HL-60/S4 treated with phorbol 12-myristate 13-acetate at 8.2 ng/mL for 4 days and 3 days (cell line): Measurements from ENCODE around the gene CD46.

Experiments used
- in situ Hi-C: fragments of 300-500 bp; cut with MboI; formaldehyde crosslinking; loops from 2 replicates; pipeline ENCODE4 v1.15.0; 2022; ENCODE audit warnings: low sequenced_read_pairs

Gene CD46

DNA sequence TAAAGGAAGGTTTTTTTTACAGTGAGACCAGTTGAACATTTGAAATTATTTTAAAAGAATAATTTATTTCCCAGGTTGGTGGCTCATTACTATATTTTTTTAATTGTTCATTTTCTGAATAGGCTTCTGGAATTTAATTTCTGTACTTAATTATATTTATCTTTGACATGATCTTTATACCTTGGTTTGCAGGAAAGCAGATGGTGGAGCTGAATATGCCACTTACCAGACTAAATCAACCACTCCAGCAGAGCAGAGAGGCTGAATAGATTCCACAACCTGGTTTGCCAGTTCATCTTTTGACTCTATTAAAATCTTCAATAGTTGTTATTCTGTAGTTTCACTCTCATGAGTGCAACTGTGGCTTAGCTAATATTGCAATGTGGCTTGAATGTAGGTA, 41.5 kb downstream of the CD46 start:
- in situ Hi-C loops = no loop called here

DNA sequence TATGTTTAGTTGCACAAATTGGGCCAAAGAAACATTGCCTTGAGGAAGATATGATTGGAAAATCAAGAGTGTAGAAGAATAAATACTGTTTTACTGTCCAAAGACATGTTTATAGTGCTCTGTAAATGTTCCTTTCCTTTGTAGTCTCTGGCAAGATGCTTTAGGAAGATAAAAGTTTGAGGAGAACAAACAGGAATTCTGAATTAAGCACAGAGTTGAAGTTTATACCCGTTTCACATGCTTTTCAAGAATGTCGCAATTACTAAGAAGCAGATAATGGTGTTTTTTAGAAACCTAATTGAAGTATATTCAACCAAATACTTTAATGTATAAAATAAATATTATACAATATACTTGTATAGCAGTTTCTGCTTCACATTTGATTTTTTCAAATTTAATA, 43.0 kb downstream of the CD46 start:
- in situ Hi-C loops = no loop called here

DNA sequence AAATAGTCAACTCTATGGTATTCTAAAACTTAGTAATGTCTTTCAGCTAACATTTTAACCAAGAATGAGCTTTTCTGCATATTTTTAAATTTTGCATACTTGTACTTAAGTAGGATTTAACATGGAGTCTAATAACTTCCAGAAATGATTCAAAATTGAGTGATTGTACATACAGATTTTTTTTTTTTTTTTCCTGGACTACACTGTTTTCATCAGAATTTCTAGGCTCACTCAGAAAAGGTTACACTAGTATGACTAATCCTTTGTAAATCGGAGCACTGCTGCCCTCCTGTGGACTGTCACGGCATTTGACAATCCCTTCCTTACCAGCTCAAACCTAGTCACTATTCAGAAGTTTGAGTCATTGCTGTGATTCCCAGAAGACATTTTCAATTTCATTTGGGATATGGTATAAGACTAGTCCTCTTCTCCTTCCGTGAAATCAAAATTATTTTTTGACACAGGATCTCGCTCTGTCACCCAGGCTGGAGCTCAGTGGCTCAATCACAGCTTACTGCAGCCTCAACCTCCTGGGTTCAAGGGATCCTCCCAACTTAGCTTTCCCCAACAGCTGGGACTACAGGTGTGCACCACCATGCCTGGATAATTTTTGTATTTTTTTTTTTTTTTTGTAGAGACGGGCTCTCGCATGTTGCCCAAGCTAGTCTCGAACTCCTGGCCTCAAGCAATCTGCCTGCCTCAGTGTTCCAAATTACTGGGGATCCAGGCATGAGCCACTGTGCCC, 45.5 kb downstream of the CD46 start:
- in situ Hi-C loops = no loop called here

DNA sequence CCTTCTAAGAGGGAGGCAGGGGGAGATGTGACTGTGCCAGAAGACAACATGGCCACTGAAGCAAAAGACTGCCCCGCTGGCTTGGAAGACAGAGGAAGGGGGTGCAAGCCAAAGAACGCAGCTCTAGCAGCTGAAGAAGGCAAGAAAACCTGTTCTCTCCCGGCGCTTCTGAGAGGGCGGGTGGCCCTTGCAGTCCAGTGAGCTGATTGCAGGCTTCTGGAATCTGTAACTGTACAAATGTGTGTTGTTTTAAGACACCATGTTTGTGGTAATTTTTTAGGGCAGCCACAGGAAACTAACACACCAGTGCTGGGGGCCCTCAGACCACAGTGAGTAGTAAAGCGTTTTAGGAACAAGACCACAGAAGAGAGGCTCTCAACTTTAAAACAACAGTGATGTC, 47.0 kb downstream of the CD46 start:
- in situ Hi-C loops = no loop called here

DNA sequence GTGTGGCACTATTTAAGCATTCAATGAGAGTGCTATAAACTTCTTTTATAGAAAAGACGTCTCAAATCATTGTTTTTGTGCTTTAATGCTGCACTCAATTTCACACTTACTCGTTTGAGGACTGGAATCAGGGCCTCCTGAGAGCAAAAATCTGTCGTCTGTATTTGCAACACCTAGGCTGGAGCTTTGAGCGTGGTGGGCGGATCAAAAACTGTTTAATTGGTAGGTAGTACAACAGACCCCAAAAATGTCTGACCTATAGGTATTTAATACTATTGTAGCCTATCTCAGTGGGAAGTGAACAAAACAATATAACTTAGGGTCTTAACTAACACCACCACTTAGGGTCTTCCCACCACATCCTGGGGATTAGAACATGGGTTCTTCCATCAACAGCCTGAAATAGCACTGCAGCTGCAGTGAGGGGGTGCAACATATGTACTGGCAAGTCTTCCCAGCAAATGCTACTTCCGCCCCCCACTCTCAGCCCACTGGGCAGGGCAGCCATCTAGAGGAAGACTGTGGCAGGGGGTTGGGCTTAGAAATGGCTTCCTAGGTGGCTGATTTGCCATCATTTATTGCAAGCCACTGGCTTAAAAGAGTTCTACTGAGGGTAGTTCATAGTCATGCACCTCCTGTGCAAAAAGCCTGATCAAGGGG, 48.3 kb downstream of the CD46 start:
- in situ Hi-C loops = no loop called here

DNA sequence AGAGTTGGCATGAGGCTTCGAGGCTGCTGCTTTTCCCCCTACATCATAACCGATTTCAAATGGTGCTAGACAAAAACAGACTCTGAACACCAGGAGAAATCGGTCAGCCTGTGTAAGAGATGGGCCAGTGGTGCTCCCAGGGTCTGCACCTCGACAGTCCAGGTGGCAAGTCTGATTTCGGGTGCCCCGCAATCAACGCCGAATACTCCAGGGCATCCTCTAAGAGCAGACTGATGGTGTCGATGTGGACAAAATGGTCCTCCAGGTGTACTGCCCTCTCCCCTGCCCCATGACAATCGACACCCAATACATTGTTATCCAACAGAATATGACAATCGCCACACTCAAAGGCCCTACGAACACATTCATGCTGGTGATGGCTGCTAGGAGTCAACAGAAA, 50.0 kb downstream of the CD46 start:
- in situ Hi-C loops = no loop called here

DNA sequence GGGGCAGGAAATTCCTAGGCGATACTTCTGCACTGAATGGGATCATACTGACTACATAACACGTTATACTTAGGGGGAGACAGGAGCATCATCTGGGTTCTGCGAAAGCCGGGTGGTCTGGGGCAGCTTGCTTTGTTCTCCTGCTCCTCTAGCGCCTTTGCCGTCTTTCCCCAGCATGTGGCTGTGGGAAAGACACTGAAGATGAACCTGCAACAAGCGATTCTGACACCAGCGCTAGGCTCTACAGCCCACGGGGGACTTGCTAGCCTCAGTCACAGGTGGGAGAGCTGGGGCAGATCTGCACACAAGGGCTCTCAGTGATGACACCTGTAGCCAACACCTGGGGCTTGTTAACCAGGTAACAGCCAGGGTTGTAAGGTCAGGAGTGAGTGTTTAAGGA, 51.8 kb downstream of the CD46 start:
- in situ Hi-C loops = no loop called here

DNA sequence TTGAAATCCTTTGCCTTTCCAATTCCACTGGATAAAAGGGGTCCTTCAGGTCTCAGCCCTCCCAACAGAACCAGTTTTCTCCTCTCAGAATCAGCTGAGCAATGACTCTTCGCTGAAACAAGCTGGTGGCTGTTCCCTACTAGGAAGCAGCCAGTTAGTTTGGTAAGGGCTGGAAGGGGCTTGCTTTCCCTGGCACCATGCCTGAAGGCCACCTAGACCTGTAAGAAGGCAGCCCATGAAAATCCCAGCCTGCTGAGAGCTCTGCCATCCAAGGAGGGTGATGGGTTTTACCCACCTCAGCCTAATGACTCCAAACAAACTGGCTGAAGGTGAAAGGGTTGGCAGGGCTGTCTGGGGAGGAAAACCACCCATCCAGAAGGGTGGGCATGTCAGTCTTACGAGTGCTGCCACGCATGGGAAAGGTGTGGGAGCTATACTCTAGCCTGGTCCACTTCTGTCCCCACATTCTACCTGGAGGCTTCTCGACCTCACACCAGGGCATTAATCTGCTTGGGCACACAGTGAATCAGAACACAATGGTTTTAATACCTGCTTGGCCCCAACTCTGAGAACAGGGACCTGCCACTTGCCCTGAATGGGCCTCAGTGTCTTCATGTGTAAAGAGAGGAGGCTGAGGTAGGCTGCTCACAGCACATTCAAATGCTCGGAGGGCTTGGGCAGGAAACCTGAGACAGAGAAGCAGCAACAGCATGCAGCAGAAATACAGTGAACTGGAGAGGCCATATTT, 53.0 kb downstream of the CD46 start:
- in situ Hi-C loops = no loop called here

DNA sequence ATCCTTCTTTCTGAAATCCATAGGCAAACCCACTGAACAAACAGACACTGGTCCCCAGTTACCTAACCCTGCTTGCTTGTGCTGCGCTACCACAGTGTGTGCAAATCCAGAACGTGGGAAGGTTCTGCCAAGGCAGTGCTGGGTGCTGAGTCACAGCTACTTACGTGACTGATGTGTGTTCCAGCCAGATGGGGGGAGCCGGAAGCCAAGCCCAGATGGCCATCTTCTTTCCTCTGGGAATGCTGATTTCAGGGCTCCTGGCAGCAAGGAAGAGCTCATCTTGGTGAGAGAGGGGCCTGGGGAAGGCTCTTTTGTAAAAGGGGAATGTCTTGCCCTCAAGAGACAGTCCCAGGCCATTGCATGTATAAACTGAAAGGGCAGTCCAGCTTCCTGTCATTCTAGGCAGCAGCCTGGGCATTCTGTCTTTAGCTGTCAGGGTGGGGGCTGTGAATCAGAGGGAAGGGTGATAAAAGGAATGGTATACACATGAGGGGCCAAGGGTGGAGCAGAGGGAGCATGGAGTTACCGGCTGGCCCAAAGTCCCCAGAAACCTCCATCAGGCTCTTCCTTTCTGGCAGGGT, 54.1 kb downstream of the CD46 start:
- in situ Hi-C loops = no loop called here

DNA sequence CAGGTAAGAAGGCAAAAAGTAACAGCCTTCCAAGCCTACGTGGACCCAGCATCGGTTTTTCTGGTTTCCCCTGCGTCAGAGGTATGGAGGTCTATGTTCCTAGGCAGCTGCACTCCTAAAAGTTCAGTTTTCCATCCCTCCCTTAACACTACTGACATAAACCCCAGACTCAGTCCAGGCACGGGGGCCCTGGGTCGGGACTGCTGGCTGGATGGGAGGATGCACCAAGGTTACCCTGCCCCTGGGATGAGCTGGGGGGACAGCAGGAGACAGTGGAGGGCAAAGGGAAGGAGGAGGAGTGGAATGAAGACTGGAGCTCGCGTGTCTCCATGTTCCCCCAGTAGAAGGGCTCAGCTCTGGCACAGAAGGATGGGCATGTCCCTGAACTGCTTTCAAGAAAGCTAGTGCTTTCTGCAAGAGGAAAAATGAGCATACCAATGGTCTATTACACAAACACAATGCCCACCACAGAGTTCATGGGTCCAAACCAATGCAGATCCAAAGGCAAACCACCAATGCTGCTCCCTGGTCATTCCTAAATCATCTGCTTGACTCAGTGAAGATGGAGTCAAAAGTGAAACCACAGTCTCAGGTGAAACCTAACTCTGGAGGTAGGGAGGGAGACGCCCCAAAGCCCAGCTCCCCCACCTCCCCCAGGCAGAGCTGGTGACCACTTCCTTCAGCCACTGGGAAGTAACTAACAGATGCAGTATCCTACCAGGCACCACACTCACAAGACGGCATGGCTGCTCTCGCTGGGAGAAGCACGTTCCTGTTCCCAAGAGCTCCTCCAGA, 54.9 kb downstream of the CD46 start:
- in situ Hi-C loops = no loop called here

DNA sequence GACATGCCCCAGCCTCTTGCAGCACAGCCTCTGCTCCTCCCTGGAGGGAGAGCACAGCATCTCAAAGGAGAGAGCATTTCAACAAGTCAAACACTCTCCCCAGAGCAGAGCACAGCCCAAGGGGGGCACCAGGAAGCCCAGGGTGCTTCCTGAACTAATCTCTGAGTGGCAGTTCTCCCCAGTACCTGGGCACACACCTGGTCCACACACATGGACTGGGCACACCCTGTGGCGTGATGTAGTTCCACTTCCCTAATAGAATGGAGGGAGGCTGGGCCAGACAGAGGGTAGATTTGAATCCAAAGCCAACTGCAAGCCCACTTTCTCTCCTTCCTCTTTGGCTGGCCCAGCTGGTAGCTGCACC, 55.5 kb downstream of the CD46 start:
- in situ Hi-C loops = no loop called here

DNA sequence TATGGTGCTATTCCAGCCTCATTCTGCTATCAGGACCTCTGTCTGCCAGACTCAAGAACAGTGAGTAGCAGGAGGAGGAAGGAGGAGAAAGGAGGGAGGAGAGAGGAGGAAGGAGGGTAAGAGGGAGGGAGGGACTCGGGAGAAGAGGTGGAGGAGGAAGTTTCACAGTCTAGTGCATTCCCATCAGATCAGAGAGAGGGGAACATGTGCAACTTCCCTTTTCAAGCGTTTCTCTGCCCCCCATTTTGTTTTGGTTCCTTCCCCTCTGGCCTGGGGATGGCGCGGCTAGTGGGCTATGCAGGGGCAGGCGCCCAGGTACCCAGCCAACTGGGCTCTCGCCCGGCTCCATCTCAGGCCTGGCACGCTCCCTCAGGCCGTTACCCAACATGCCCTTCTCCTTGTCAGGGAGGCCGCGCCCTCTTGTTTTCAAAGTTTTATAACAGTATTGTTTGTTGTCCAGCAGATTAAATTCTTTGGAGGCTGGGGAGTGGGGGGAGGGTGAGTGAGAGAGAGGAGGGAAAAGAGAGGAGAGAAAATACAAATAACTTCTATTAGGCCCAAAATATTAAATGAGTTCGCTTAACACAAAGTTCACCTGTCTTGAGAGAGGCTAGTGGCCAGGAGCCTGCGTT, 56.0 kb downstream of the CD46 start:
- in situ Hi-C loops = no loop called here

DNA sequence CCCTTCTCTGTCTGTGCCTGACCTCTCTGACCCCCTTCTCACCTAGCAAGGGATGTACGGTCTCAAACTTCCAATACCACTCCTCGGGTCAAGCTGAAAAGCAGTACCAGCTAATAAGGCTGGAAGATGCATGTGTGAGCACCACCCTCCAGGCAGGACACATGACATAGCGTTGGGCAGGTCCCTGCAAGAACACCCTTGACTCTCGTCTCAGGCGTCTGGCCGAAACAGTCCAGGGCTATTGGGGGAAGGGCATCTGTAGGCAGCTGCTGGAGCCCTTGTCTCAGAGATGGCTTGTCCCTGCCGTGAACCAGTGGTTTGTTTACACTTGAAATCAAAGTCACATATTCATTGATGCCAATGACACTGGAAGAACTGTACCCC, 56.5 kb downstream of the CD46 start:
- in situ Hi-C loops = no loop called here

DNA sequence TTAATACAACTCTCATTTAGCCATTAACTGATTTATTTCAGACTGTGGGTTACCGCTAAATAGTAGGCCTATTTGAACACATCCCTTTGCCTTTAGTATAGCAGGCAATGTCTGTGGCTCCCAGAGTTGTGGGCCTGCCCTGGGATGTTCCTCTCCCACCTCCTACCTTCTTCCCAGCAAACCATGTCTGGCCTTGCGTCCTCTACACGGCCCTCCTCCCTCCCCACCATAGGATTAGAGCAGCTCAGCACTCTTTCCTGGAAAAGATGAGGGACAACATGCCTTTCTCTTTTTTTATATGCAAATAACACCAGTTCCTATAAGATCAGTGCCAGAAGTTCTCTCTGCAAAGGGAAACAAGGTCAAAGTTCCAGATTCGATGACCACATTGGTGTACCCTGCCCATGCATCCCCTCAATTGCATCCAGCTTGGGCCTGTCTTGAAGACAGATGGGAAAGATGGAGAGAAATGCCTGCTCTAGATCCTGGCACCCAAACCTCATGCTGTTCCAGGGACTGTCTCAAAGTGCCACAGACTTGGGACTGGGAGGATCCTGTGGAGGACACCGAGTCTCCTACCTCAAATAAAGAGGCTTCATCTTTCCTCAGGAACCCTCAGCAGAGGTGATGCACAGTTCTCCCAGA, 57.2 kb downstream of the CD46 start:
- in situ Hi-C loops = no loop called here

DNA sequence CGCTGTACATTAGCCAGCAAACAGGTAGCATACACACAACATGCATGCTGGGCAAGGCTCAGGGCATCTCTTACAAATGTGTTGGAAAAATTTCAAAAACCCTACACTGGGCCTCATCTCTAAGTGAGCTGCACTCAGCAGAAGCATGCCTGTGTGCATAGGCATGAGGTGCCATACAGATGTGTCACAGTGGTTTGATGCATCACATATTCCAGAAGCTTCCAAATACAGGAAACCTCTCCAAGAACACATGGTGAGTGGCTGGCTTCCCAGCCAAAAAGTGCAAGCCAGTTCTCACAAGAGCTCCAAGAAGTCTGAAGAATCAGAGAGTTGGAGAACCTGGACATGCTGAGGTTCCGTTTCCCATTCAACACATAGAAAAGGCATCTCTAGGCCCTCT, 58.3 kb downstream of the CD46 start:
- in situ Hi-C loops = no loop called here

DNA sequence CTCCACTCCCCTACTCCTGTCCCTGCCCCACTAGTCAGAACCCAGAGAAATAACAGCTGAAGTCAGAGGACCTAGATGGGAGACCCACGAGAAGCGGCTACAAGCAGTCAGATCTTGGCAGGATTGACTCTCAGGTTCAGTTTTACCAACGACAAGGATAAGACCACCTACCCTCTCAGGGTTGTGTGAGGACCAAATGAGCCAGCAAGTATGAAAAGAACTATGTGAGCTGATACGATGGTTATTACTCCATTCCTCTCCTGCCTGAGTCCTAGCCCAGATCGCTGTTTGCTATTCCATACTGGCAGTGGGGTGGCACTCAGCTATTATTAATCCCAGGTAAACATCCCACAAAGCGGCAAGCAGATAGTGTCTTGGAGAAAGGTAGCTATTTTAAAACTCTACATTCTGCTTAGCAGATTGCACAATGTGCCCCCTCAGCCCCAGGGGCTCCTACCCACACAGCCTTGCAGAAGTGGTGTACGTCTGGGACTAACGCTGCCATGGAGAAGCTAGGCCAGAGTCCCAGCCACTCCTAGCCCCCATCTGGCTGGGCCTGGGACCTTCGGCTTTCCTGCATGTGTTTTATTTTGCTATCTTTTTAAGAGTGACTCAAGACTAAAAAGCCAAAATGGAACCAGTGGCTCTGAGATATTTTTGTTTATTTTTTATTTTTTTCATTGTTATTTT, 58.9 kb downstream of the CD46 start:
- in situ Hi-C loops = no loop called here

DNA sequence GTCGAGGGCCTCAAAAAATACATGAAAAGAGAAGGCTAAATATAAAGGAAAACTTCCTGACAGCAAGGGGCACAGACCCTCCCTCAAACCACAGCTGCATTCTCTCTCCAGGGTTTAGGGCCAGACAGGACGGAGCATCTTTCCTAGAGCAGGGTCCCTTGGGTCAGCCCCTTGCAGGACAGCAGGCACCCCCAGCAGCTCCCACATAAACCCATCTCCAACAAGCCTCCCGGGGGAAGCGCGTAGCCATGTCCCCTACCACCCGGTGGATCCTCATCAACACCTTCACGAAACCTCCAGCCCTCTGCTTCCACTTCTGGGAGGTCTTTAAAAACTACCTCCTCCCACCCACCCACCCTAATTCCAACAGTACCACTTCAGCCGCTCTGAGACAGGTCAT, 59.5 kb downstream of the CD46 start:
- in situ Hi-C loops = no loop called here

DNA sequence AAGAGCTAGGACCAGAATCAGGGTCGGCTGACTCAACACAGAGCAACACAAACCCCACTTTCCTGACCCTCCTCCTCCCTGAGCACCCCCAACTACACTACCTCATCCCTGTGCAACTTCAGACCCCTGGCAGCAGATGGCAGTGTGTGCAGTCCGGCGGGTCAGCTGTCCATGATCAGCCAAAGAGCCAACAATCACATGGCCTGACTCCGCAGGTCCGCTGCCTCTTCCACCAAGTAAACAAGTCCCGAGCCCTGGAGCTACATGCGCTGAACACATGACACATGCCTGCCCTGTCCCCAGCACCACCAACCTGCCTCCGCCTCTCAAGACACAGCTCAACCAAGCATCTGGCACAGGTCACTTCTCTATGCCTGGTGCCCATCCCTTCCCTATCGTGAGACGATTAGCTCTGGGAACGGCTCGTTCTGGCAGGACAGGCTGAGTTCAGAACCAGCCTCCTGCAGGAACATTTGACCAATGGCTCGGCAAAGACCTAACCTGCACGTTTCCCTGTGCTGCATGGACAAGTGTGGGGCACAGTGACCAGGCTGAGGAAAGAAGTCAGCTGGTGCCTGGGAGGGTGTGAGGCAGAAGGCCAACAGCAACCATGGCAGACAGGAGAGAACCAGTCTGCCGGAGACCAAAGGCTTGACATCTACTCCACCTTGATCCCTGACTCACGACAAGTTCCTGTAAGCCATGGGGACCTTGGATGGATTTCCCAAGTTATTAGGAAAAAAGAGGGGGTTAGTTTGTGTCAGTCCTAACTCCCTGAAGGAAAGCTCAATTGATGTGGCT, 60.3 kb downstream of the CD46 start:
- in situ Hi-C loops = no loop called here
